NCI-H345 treated with DMSO at 0.1 percent for 48 hours (cell line): Measurements from ENCODE around the gene SLX9.

Experiments used
- DNase-seq: peaks from one replicate; lab custom pipeline; 2025; ENCODE audit not compliant: unreplicated experiment; lab: John Stamatoyannopoulos, UW

Gene SLX9

GRCh38 chr21:44999972-45000636 is 60.3 kb downstream of the SLX9 start:
- DNase-seq: no peak

- DNase-seq: no peak
These were observed 60.9 kb downstream of the SLX9 start for GRCh38 chr21:45000637-45001133.

- no peak for DNase-seq
These were observed 61.6 kb downstream of the SLX9 start for GRCh38 chr21:45001134-45002095.

GRCh38 chr21:45002381-45003204 is 62.8 kb downstream of the SLX9 start:
- DNase-seq: no peak

GRCh38 chr21:45003331-45004058 is 63.7 kb downstream of the SLX9 start:
- no peak for DNase-seq

GRCh38 chr21:45004059-45004422 is 64.2 kb downstream of the SLX9 start:
- no peak for DNase-seq

- DNase-seq: no peak
These were observed 64.8 kb downstream of the SLX9 start for GRCh38 chr21:45004481-45005247.

GRCh38 chr21:45006536-45007095 is 66.8 kb downstream of the SLX9 start:
- DNase-seq: no peak

GRCh38 chr21:45009616-45010015 is 69.8 kb downstream of the SLX9 start:
- no peak for DNase-seq

GRCh38 chr21:45010096-45010495 is 70.3 kb downstream of the SLX9 start:
- no peak for DNase-seq

GRCh38 chr21:45010860-45011259 is 71.0 kb downstream of the SLX9 start:
- no peak for DNase-seq

- DNase-seq: no peak
These were observed 71.6 kb downstream of the SLX9 start for GRCh38 chr21:45011426-45011825.

GRCh38 chr21:45011911-45012661 is 72.3 kb downstream of the SLX9 start:
- DNase-seq: no peak

- DNase-seq: no peak
These were observed 72.9 kb downstream of the SLX9 start for GRCh38 chr21:45012662-45013259.

GRCh38 chr21:45013260-45013841 is 73.5 kb downstream of the SLX9 start:
- DNase-seq: no peak

- DNase-seq: no peak
These were observed 75.1 kb downstream of the SLX9 start for GRCh38 chr21:45014747-45015468.

- no peak for DNase-seq
These were observed 75.6 kb downstream of the SLX9 start for GRCh38 chr21:45015469-45015860.
